HCT116 (cell line): Measurements from ENCODE around the gene KCTD10. TPM values are rescaled to one million over a fixed set of nuclear protein-coding genes. Genes with fewer than 3 reads are reported as not detected.

Experiments used
- ATAC-seq: fragments of 200-7000 bp; cut with Tn5 transposase; 2 replicates; pipeline ENCODE4 v1.9.1; 2020; ENCODE audit warnings: mild to moderate bottlenecking, moderate library complexity
- BruUV-seq: library from RNA; stranded (reverse); fragments of 400-500 nt; replicated peaks from 2 replicates; lab custom pipeline; 2021; lab: Mats Ljungman, UMichigan
- CTCF ChIA-PET: fragments of 300-600 bp; sonication (Branson Sonifier 250); formaldehyde crosslinking; loops from one replicate; lab custom pipeline; 2021; ENCODE audit warnings: antibody characterized with exemption; lab: Charles Lee
- POLR2A ChIA-PET: fragments of 300-600, 350-600 bp; sonication (Branson Sonifier 250); formaldehyde crosslinking; loops from one replicate; lab custom pipeline; 2021; ENCODE audit warnings: antibody characterized with exemption; lab: Charles Lee
- RAD21 ChIA-PET, 2 experiments: fragments of 300-600 bp; sonication (Branson Sonifier 250); formaldehyde crosslinking; loops; one replicate each; lab custom pipeline; 2023; ENCODE audit warnings: low total read pairs in 2 of 2; ENCODE audit not compliant: uncharacterized antibody in 2 of 2, unreplicated experiment in 2 of 2, low non-redundant PET in 1 of 2; lab: Charles Lee
- DNase-seq: peaks from one replicate; pipeline ENCODE4 v3.0.0-alpha.2; 2010; ENCODE audit warnings: low read depth, low spot score
- H2AFZ ChIP-seq: fragments of 200-600 bp; shearing (Covaris generic), sonication (generic); 2 replicates; pipeline ENCODE4 v1.6.1; 2017; ENCODE audit warnings: low read depth, mixed run types, mixed read lengths, antibody characterized with exemption, low read length; ENCODE audit not compliant: poor library complexity, severe bottlenecking
- H3K27ac ChIP-seq: 2 replicates; pipeline ENCODE4 v1.5.1; 2012; ENCODE audit warnings: low read depth, low read length
- H3K27me3 ChIP-seq: fragments of 200-600 bp; sonication (generic); 2 replicates; pipeline ENCODE4 v1.6.1; 2016; ENCODE audit warnings: mixed run types, low read length, mixed read lengths; ENCODE audit not compliant: insufficient read depth
- H3K36me3 ChIP-seq, 2 experiments: fragments of 200-500 bp in 1 of 2; fragments of 200-600 bp in 1 of 2; sonication (Bioruptor generic) in 1 of 2; sonication (generic) in 1 of 2; 2 replicates each; pipeline versions ENCODE4 v1.5.1 to v1.6.1; 2014 to 2016; ENCODE audit warnings: low read length in 2 of 2, inconsistent platforms in 1 of 2, mixed read lengths in 1 of 2, mixed run types in 1 of 2; ENCODE audit not compliant: insufficient read depth in 2 of 2, control insufficient read depth in 1 of 2
- H3K4me1 ChIP-seq, 2 experiments: fragments of 200-600 bp in 1 of 2; sonication (generic) in 1 of 2; 2 replicates each; pipeline versions ENCODE4 v1.5.1 to v1.6.1; 2012 to 2017; ENCODE audit warnings: low read length in 2 of 2, inconsistent platforms in 1 of 2, mild to moderate bottlenecking in 1 of 2, mixed read lengths in 1 of 2, mixed run types in 1 of 2, moderate library complexity in 1 of 2; ENCODE audit not compliant: insufficient read depth in 2 of 2, control insufficient read depth in 1 of 2
- H3K4me2 ChIP-seq: fragments of 200-600 bp; sonication (generic); 2 replicates; pipeline ENCODE4 v1.6.1; 2017; ENCODE audit warnings: mixed run types, low read length, mixed read lengths
- H3K4me3 ChIP-seq, 2 experiments: fragments of 200-600 bp in 1 of 2; sonication (generic) in 1 of 2; replicated peaks in 1 of 2; 2 replicates each; pipeline ENCODE4 v1.5.1; 2011 to 2016; ENCODE audit warnings: low read length in 2 of 2, control low read depth in 1 of 2, low read depth in 1 of 2, mild to moderate bottlenecking in 1 of 2, mixed read lengths in 1 of 2, mixed run types in 1 of 2
- H3K79me2 ChIP-seq: fragments of 200-600 bp; sonication (generic); 2 replicates; pipeline ENCODE4 v1.6.1; 2017; ENCODE audit warnings: mild to moderate bottlenecking, mixed run types, low read length, moderate library complexity, mixed read lengths; ENCODE audit not compliant: insufficient read depth
- H3K9ac ChIP-seq: fragments of 200-600 bp; sonication (generic); 2 replicates; pipeline ENCODE4 v1.6.1; 2016; ENCODE audit warnings: low read length, mixed read lengths
- H3K9me2 ChIP-seq: fragments of 200-600 bp; sonication (generic), shearing (Covaris generic); 2 replicates; pipeline ENCODE4 v1.6.1; 2017; ENCODE audit warnings: mixed run types, mild to moderate bottlenecking, moderate library complexity; ENCODE audit not compliant: insufficient read depth
- H3K9me3 ChIP-seq, 2 experiments: fragments of 200-500 bp in 1 of 2; fragments of 200-600 bp in 1 of 2; sonication (Bioruptor generic) in 1 of 2; sonication (generic) in 1 of 2; 2 replicates each; pipeline ENCODE4 v1.6.1; 2014 to 2017; ENCODE audit warnings: low read length in 2 of 2, mixed read lengths in 2 of 2, inconsistent platforms in 1 of 2, low read depth in 1 of 2, mild to moderate bottlenecking in 1 of 2, mixed run types in 1 of 2, moderate library complexity in 1 of 2; ENCODE audit not compliant: control insufficient read depth in 1 of 2, insufficient read depth in 1 of 2
- H4K20me1 ChIP-seq: fragments of 200-600 bp; sonication (generic), shearing (Covaris generic); 2 replicates; pipeline ENCODE4 v1.6.1; 2017; ENCODE audit warnings: mixed run types, mild to moderate bottlenecking, moderate library complexity; ENCODE audit not compliant: insufficient read depth
- CBX3 ChIP-seq: IDR thresholded peaks from 2 replicates; pipeline ENCODE4 v1.6.1; 2012; ENCODE audit warnings: low read depth
- EGR1 ChIP-seq: IDR thresholded peaks from 2 replicates; pipeline ENCODE4 v1.6.1; 2012; ENCODE audit warnings: low read depth
- ELF1 ChIP-seq: IDR thresholded peaks from 2 replicates; pipeline ENCODE4 v1.6.1; 2012; ENCODE audit warnings: low read depth, borderline replicate concordance
- EZH2 ChIP-seq: fragments of 200-600 bp; sonication (generic); IDR thresholded peaks from 2 replicates; pipeline ENCODE4 v1.6.1; 2017; ENCODE audit warnings: antibody characterized with exemption, mixed run types
- FOSL1 ChIP-seq: IDR thresholded peaks from 2 replicates; pipeline ENCODE4 v1.6.1; 2012; ENCODE audit warnings: low read depth
- POLR2AphosphoS5 ChIP-seq: IDR thresholded peaks from 2 replicates; pipeline ENCODE4 v1.6.1; 2011; ENCODE audit warnings: mild to moderate bottlenecking, low read depth, low read length, moderate library complexity
- SIN3A ChIP-seq: IDR thresholded peaks from 2 replicates; pipeline ENCODE4 v1.6.1; 2012; ENCODE audit warnings: low read depth
- SP1 ChIP-seq: IDR thresholded peaks from 2 replicates; pipeline ENCODE4 v1.6.1; 2012; ENCODE audit warnings: low read depth
- SRF ChIP-seq: IDR thresholded peaks from 2 replicates; pipeline ENCODE4 v1.6.1; 2012; ENCODE audit warnings: low read depth
- TCF7L2 ChIP-seq: IDR thresholded peaks from 2 replicates; pipeline ENCODE4 v1.7.0; 2011; ENCODE audit warnings: borderline replicate concordance, inconsistent platforms; ENCODE audit not compliant: insufficient read depth, insufficient read length; ENCODE audit errors: extremely low read depth
- ZFX ChIP-seq: fragments of 450-650 bp; IDR thresholded peaks from 2 replicates; pipeline ENCODE4 v1.6.1; 2017
- ZNF274 ChIP-seq: fragments of 200-500 bp; sonication (Bioruptor generic); IDR thresholded peaks from 2 replicates; pipeline ENCODE4 v1.6.1; 2014; ENCODE audit warnings: mild to moderate bottlenecking, low read depth, low read length, inconsistent platforms
- intact Hi-C: fragments of 100-400 bp; cut with micrococcal nuclease; formaldehyde crosslinking; loops from 2 replicates; pipeline ENCODE4 v1.10.0; 2022
- total RNA-seq: library from RNA; stranded (reverse); gene quantifications from one replicate; pipeline ENCODE4 v1.2.1, GENCODE V29; 2021; ENCODE audit not compliant: unreplicated experiment
- TF ChIP-seq, protein P1 (sequence below): IDR thresholded peaks from 2 replicates; pipeline ENCODE4 v1.6.1; 2012
- TF ChIP-seq, protein P2 (sequence below): IDR thresholded peaks from 2 replicates; pipeline ENCODE4 v1.6.1; 2012; ENCODE audit warnings: low read depth
- TF ChIP-seq, protein P3 (sequence below): IDR thresholded peaks from 2 replicates; pipeline ENCODE4 v1.6.1; 2012
- TF ChIP-seq, protein P4 (sequence below), 3 experiments: fragments of 200-600 bp in 1 of 3; sonication (generic) in 1 of 3; IDR thresholded peaks in 2 of 3; conservative IDR thresholded peaks in 1 of 3; 2 replicates each; pipeline ENCODE4 v1.5.1; 2012 to 2017; ENCODE audit warnings: low read depth in 2 of 3, low read length in 2 of 3, antibody characterized with exemption in 1 of 3, borderline replicate concordance in 1 of 3, control low read depth in 1 of 3, mild to moderate bottlenecking in 1 of 3, mixed read lengths in 1 of 3, mixed run types in 1 of 3, moderate library complexity in 1 of 3; ENCODE audit not compliant: insufficient read depth in 1 of 3

The KCTD10 gene
- total RNA-seq, 1 experiment from 2014 or later, result 34.7 TPM

DNA sequence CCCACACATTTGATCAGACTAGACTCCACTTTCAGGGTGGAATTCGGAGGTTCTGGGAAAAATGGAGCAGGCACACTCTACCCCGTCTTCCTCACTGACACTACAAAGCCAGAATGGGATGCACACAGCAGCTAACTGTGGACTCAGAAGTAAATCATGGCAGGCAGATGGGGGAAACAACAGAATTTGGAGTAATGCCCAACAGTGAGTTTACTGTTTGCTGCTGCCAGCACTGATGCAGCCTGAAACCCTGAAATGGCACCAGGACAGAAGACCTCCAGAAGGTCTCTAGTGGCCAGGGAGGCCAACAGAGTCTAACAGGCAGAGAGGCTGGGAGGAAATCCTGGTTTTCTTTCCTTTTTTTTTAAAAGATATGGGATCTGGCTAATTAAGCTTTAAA lies 24.6 kb downstream of the KCTD10 start:
- Histone ChIP-seq H3K79me2 (no peaks in the 10 kb centered on the region), H3K27me3 (no peaks in the 10 kb centered on the region), H3K36me3 (peaks cover 32 to 37% of the 10 kb centered on the region in 2 experiments), H3K9ac (no peak overlapping the region), H3K27ac (no peak overlapping the region), H2AFZ (no peak overlapping the region), H3K4me3 (no peak overlapping the region), H4K20me1 (no peaks in the 10 kb centered on the region), H3K4me2 (no peak overlapping the region)
- ChIA-PET CTCF (no interaction called here), RAD21 (no interaction called here)
- ATAC-seq (no peak), DNase-seq (no peak)
- TF ChIP-seq SRF, result no peak
- TF ChIP-seq, protein P1, sequence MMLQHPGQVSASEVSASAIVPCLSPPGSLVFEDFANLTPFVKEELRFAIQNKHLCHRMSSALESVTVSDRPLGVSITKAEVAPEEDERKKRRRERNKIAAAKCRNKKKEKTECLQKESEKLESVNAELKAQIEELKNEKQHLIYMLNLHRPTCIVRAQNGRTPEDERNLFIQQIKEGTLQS, result no peak
- TF ChIP-seq FOSL1, result no peak
- TF ChIP-seq SIN3A, result no peak
- TF ChIP-seq CBX3, result no peak
- no peak for TF ChIP-seq SP1
- TF ChIP-seq, all 23 proteins: peak for 0
- no TSS peak for BruUV-seq
- Histone ChIP-seq H3K9me2 (no peaks in the 10 kb centered on the region), H3K4me1 (no peaks in the 10 kb centered on the region), H3K9me3 (no peaks in the 10 kb centered on the region)
- intact Hi-C loops, result no loop called here
- POLR2A ChIA-PET, result no interaction called here

DNA sequence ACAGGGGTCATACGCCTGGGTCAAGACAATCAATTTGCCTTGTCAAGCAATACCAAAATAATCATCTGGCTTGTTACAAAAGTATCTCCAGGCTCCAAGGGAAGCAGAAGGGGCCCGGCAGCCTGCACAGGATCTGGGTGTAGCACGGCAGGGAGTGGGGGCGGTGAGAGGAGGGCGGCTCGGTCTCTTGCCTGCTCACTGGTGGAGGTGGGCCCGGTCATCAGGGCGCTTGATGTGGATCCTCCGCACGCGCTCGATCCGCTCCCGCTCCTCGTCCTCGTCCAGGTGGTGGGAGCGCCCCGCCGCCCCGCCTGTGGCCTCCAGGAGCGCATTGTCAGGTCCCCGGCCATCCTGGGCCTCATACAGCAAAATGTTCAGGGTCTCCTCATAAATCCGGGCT lies 25.7 kb downstream of the KCTD10 start:
- ChIA-PET POLR2A (no interaction called here), CTCF (interaction anchor here (1.2 kb wide), 1 partner anchor 23 kb away, joined by 5 read pairs; no protein-coding TSS in a partner anchor), RAD21 (no interaction called here)
- H3K9me2 ChIP-seq, result no peaks in the 10 kb centered on the region
- no peaks in the 10 kb centered on the region for H3K9me3 ChIP-seq
- no peak overlapping the region for H2AFZ ChIP-seq
- ATAC-seq, result no peak
- no peak overlapping the region for H3K27ac ChIP-seq
- intact Hi-C loops, result no loop called here
- no peaks in the 10 kb centered on the region for H3K4me1 ChIP-seq
- no peak overlapping the region for H3K9ac ChIP-seq
- BruUV-seq, result no TSS peak
- H3K36me3 ChIP-seq, result peaks cover 21 to 31% of the 10 kb centered on the region in 2 experiments
- H4K20me1 ChIP-seq, result no peaks in the 10 kb centered on the region
- DNase-seq, result no peak
- no peaks in the 10 kb centered on the region for H3K79me2 ChIP-seq
- no peak overlapping the region for H3K4me3 ChIP-seq
- no peaks in the 10 kb centered on the region for H3K27me3 ChIP-seq
- H3K4me2 ChIP-seq, result no peak overlapping the region
- TF ChIP-seq, protein P2, sequence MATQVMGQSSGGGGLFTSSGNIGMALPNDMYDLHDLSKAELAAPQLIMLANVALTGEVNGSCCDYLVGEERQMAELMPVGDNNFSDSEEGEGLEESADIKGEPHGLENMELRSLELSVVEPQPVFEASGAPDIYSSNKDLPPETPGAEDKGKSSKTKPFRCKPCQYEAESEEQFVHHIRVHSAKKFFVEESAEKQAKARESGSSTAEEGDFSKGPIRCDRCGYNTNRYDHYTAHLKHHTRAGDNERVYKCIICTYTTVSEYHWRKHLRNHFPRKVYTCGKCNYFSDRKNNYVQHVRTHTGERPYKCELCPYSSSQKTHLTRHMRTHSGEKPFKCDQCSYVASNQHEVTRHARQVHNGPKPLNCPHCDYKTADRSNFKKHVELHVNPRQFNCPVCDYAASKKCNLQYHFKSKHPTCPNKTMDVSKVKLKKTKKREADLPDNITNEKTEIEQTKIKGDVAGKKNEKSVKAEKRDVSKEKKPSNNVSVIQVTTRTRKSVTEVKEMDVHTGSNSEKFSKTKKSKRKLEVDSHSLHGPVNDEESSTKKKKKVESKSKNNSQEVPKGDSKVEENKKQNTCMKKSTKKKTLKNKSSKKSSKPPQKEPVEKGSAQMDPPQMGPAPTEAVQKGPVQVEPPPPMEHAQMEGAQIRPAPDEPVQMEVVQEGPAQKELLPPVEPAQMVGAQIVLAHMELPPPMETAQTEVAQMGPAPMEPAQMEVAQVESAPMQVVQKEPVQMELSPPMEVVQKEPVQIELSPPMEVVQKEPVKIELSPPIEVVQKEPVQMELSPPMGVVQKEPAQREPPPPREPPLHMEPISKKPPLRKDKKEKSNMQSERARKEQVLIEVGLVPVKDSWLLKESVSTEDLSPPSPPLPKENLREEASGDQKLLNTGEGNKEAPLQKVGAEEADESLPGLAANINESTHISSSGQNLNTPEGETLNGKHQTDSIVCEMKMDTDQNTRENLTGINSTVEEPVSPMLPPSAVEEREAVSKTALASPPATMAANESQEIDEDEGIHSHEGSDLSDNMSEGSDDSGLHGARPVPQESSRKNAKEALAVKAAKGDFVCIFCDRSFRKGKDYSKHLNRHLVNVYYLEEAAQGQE, result no peak
- TF ChIP-seq ZNF274 (no peak), SIN3A (no peak), EGR1 (no peak), ELF1 (no peak), FOSL1 (no peak), EZH2 (no peak), TCF7L2 (no peak), POLR2AphosphoS5 (no peak), ZFX (no peak)
- TF ChIP-seq, protein P3, sequence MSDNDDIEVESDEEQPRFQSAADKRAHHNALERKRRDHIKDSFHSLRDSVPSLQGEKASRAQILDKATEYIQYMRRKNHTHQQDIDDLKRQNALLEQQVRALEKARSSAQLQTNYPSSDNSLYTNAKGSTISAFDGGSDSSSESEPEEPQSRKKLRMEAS, result no peak
- TF ChIP-seq, protein P1, result no peak
- TF ChIP-seq, protein P4, sequence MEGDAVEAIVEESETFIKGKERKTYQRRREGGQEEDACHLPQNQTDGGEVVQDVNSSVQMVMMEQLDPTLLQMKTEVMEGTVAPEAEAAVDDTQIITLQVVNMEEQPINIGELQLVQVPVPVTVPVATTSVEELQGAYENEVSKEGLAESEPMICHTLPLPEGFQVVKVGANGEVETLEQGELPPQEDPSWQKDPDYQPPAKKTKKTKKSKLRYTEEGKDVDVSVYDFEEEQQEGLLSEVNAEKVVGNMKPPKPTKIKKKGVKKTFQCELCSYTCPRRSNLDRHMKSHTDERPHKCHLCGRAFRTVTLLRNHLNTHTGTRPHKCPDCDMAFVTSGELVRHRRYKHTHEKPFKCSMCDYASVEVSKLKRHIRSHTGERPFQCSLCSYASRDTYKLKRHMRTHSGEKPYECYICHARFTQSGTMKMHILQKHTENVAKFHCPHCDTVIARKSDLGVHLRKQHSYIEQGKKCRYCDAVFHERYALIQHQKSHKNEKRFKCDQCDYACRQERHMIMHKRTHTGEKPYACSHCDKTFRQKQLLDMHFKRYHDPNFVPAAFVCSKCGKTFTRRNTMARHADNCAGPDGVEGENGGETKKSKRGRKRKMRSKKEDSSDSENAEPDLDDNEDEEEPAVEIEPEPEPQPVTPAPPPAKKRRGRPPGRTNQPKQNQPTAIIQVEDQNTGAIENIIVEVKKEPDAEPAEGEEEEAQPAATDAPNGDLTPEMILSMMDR (IDR thresholded peaks at IDR 0.05 in 2 of 3, conservative IDR thresholded peaks at IDR 0.05 in 1 of 3; ENCODE audit: borderline replicate concordance in 1 of 3, insufficient read depth in 1 of 3, low read depth in 2 of 3, low read length in 2 of 3), result no peak
